BJ (cell line): Measurements from ENCODE around the gene DPM2. TPM values are rescaled to one million over a fixed set of nuclear protein-coding genes. Genes with fewer than 3 reads are reported as not detected.

ENCODE experiments used
- CTCF ChIA-PET: fragments of 350-600 bp; formaldehyde crosslinking; extraction: SDS; loops from one replicate; lab custom pipeline; 2021; ENCODE audit warnings: antibody characterized with exemption, inconsistent platforms; lab: Yijun Ruan, JAX
- POLR2A ChIA-PET: fragments of 300-600 bp; sonication (Branson Sonifier 250); formaldehyde crosslinking; extraction: SDS; loops from one replicate; lab custom pipeline; 2021; ENCODE audit warnings: antibody characterized with exemption; lab: Charles Lee
- DNase-seq: peaks from one replicate; pipeline ENCODE4 v3.0.0-alpha.2; 2011; ENCODE audit warnings: low read depth
- H3K27me3 ChIP-seq: 2 replicates; pipeline ENCODE4 v1.6.0; 2011; ENCODE audit warnings: low read length; ENCODE audit not compliant: control insufficient read depth, insufficient read depth
- H3K36me3 ChIP-seq: 2 replicates; pipeline ENCODE4 v1.5.1; 2011; ENCODE audit warnings: low read length; ENCODE audit not compliant: control insufficient read depth, insufficient read depth
- H3K4me3 ChIP-seq: 2 replicates; pipeline ENCODE4 v1.5.1; 2011; ENCODE audit warnings: low read depth, mild to moderate bottlenecking, control low read depth, low read length
- polyA plus RNA-seq: library from polyadenylated mRNA; depleted of rRNA; stranded (reverse); fragments of >200 nt; gene quantifications from 2 replicates; pipeline ENCODE4 v1.2.3, GENCODE V29; 2011
- TF ChIP-seq, protein P1 (sequence below): IDR thresholded peaks from 2 replicates; pipeline ENCODE4 v1.5.1; 2011; ENCODE audit warnings: low read depth, mild to moderate bottlenecking, control low read depth, inconsistent platforms, low read length, moderate library complexity; ENCODE audit not compliant: insufficient read depth

Gene DPM2
- polyA plus RNA-seq, 1 experiment, result 55.3 TPM

GRCh38 chr9:127942216-127943010 is 4.8 kb upstream of the DPM2 start:
- no peak for DNase-seq
- Histone ChIP-seq H3K4me3 (no peak overlapping the region), H3K36me3 (peaks cover 26% of the 10 kb centered on the region), H3K27me3 (no peaks in the 10 kb centered on the region)
- TF ChIP-seq, protein P1, sequence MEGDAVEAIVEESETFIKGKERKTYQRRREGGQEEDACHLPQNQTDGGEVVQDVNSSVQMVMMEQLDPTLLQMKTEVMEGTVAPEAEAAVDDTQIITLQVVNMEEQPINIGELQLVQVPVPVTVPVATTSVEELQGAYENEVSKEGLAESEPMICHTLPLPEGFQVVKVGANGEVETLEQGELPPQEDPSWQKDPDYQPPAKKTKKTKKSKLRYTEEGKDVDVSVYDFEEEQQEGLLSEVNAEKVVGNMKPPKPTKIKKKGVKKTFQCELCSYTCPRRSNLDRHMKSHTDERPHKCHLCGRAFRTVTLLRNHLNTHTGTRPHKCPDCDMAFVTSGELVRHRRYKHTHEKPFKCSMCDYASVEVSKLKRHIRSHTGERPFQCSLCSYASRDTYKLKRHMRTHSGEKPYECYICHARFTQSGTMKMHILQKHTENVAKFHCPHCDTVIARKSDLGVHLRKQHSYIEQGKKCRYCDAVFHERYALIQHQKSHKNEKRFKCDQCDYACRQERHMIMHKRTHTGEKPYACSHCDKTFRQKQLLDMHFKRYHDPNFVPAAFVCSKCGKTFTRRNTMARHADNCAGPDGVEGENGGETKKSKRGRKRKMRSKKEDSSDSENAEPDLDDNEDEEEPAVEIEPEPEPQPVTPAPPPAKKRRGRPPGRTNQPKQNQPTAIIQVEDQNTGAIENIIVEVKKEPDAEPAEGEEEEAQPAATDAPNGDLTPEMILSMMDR, result peak; percentile 90
- ChIA-PET CTCF (interaction anchor here (0.6 to 13.3 kb wide), 40 partner anchors 8 to 186 kb away, joined by 3 to 342 read pairs (median 4); partner anchors contain the start of genes EEIG1 and PIP5KL1), POLR2A (no interaction called here)

DNA sequence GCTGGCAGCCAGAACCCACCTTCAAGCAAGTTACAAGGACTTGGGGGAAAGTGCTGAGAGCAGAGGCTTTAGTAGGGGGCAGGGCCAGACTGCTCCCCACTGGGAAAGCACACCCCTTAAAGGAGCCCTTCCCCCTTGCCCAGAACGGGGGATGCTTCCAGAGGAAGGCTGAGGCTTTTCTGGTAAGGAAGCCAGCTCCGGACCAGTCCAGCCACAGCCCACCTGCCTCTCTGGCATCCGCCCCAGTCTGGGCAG is 4.2 kb upstream of the DPM2 start:
- H3K4me3 ChIP-seq, result no peak overlapping the region
- H3K27me3 ChIP-seq, result no peaks in the 10 kb centered on the region
- no peak for DNase-seq
- POLR2A ChIA-PET, result no interaction called here
- H3K36me3 ChIP-seq, result peaks cover 26% of the 10 kb centered on the region
- CTCF ChIA-PET, result interaction anchor here (0.8 to 13.3 kb wide), 17 partner anchors 10 to 187 kb away, joined by 3 to 342 read pairs (median 9); partner anchors contain the start of gene EEIG1
- TF ChIP-seq, protein P1, result no peak

- POLR2A ChIA-PET, result no interaction called here
- H3K4me3 ChIP-seq, result no peak overlapping the region
- DNase-seq, result no peak
- CTCF ChIA-PET, result interaction anchor here (0.9 to 13.3 kb wide), 14 partner anchors 9 to 187 kb away, joined by 3 to 342 read pairs (median 10); partner anchors contain the start of gene EEIG1
- H3K36me3 ChIP-seq, result peaks cover 25% of the 10 kb centered on the region
- H3K27me3 ChIP-seq, result no peaks in the 10 kb centered on the region
- TF ChIP-seq, protein P1, result no peak
These were observed 3.7 kb upstream of the DPM2 start for GRCh38 chr9:127941062-127941960.

GRCh38 chr9:127940593-127940992 is 2.9 kb upstream of the DPM2 start:
- Histone ChIP-seq H3K27me3 (no peaks in the 10 kb centered on the region), H3K4me3 (no peak overlapping the region), H3K36me3 (peaks cover 25% of the 10 kb centered on the region)
- DNase-seq, result no peak
- TF ChIP-seq, protein P1, result no peak
- POLR2A ChIA-PET, result no interaction called here
- CTCF ChIA-PET, result interaction anchor here (0.9 to 13.3 kb wide), 6 partner anchors 21 to 175 kb away, joined by 3 to 342 read pairs (median 57); partner anchors contain the start of gene EEIG1

GRCh38 chr9:127938298-127938690 is 640 bp upstream of the DPM2 start:
- TF ChIP-seq, protein P1, result no peak
- POLR2A ChIA-PET, result no interaction called here
- Histone ChIP-seq H3K36me3 (peaks cover 16% of the 10 kb centered on the region), H3K4me3 (no peak overlapping the region; the same call in none of the 2 replicates), H3K27me3 (no peaks in the 10 kb centered on the region)
- DNase-seq, result no peak
- CTCF ChIA-PET, result interaction anchor here (13.3 kb wide), 1 partner anchor 97 kb away, joined by 342 read pairs; no protein-coding TSS in a partner anchor
